HT-29 (cell line): Measurements from ENCODE around the gene CMYA5. TPM values are rescaled to one million over a fixed set of nuclear protein-coding genes. Genes with fewer than 3 reads are reported as not detected.

Experiments used
- DNase-seq: peaks from one replicate; pipeline ENCODE4 v3.0.0-alpha.2; 2015; ENCODE audit warnings: low spot score
- small RNA-seq: library from RNA; depleted of rRNA; stranded (forward); fragments of <200 nt; gene quantifications from one replicate; pipeline ENCODE3, GENCODE V24; 2014
- total RNA-seq: library from RNA; depleted of rRNA; stranded (reverse); fragments of >200 nt; shearing (Covaris generic); gene quantifications from 2 replicates; pipeline ENCODE4 v1.2.3, GENCODE V29; 2014; rRNA removed

The CMYA5 gene
- total RNA-seq, 1 experiment from 2014 or later: 0.08 TPM

GRCh38 chr5:79834754-79835714, 145.4 kb downstream of the CMYA5 start:
- DNase-seq: no peak

- no peak for DNase-seq
These were observed 148.3 kb downstream of the CMYA5 start for GRCh38 chr5:79837761-79838551.

GRCh38 chr5:79840084-79840990, 150.7 kb downstream of the CMYA5 start:
- DNase-seq: no peak

DNA sequence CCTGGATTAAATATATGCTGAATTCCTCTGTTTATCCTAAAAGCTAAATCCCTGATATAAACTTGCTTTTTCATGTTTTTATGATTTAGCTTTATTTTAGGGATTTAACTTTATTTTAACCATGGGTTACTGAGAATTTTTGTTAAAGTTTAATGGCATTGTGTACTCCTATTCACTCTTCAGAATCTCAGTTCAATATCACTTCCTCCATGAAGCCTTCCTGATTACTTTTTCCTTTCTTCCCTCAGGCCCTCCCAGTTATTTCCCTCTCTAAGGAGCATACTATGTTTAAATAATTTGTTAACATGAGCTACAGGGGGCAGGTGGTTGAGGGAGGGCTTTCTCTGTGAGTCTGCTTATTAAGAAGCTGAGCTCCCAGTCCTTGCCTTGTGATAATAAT, 151.5 kb downstream of the CMYA5 start:
- DNase-seq: no peak

GRCh38 chr5:79842006-79842881, 152.6 kb downstream of the CMYA5 start:
- no peak for DNase-seq

- DNase-seq: no peak
These were observed 153.4 kb downstream of the CMYA5 start for GRCh38 chr5:79842991-79843390.

DNA sequence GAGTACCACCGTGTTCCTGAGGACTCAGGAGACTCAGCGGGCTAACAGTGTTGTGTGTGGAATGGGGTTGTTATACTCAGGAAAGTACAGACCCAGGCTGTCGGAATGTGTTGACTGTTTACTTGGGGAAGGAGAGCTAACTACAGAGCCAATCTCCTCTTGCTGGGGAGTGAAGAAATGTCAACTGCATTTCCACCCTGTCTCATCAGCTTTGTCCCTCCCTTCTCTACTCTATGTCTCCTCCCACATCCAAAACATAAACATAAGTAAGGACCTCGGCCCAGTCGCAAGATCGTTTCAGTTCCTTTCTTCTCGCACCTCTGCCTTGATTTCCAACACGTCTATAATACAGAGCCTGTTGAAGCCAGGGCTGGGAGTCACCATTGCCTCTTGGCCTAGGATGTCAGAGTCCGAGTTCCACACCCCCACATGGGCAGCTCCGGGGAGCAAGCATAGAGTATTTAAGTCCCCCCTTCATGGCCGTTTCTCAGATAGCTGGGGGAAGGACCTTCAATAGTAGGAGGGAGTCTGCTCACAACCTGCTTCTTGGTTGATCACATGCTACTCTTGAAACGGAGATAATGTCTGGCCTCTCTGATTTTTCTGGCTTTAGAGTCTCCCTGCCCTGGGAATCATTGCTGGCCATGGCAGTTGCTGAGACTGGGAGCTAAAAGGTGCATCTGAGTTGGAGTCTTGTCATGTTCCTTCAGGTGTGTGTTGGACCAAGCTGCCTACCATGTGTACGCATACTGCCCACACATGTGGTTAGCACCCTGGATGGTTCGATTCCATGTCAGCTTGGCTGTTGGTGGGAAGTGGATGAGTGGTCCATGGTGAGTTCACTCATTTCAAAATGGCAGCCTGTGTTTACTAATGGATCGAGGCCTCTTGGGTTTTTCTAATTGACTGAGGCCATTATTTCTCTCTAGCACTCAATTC, 154.1 kb downstream of the CMYA5 start:
- no peak for DNase-seq

- DNase-seq: no peak
These were observed 154.9 kb downstream of the CMYA5 start for GRCh38 chr5:79844571-79844970.

GRCh38 chr5:79845448-79846197, 156.0 kb downstream of the CMYA5 start:
- DNase-seq: no peak

- DNase-seq: no peak
These were observed 156.5 kb downstream of the CMYA5 start for GRCh38 chr5:79846198-79846521.

DNA sequence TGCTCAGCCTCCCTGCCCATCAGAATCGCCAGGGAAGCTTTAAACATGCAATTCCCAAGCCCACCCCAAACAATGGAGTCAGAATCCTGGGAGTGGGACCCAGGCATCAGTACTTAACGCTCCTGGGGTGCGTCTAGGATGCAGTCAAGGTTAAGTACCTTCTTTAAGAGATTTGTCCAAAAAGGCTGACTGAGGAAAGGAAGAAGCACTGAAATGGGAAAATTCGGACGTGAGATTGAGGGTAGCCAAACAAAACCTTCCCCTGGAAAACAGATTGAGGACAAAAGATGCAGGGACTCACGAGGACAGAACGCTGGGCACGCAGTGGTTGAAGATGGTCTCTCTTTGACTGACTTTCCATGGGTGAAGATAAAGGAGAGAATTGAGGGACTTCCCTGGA, 157.9 kb downstream of the CMYA5 start:
- DNase-seq: no peak

DNA sequence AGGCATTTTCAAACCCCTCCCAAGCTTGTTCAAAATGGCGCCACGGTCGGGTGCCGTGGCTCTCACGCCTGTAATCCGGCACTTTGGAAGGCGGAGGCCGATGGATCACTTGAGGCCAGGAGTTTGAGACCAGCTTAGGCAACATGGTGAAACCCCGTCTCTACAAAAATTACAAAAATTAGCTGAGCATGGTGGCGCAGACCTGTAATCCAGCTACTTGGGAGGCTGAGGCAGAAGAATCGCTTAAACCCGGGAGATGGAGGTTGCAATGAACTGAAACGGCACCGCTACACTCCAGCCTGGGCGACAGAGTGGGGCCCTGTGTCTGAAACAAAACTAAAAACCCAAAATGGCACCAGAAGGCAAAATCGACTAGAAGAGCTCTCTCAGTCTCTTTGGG, 159.4 kb downstream of the CMYA5 start:
- no peak for DNase-seq

Small RNAs within 50 kb of the gene (small RNA-seq; reads per million reads assigned to genes)
- not detected for gene AC008496.1

Other genes with a start within 250 kb of the CMYA5 start
- gene HOMER1, start 175.7 kb upstream of the CMYA5 start, total RNA-seq: 5.7 and 7.9 TPM in 2 replicates
- 26.3 and 27.3 TPM in 2 replicates for gene TENT2, start 77.4 kb upstream of the CMYA5 start, total RNA-seq